ENCODE results near the gene B4GALT5.
"Not testable (repeated sequence)": the region's sequence is repeated elsewhere in the genome, so short reads cannot be mapped to it uniquely, and the experiment has no call there.

The B4GALT5 gene

GRCh38 chr20:49656304-49656703 lies 57.4 kb downstream of the B4GALT5 start:
- no peak for DNase-seq

- no peak for DNase-seq
Measured at GRCh38 chr20:49653925-49654434, 59.7 kb downstream of the B4GALT5 start.

GRCh38 chr20:49649672-49650071 lies 64.0 kb downstream of the B4GALT5 start:
- DNase-seq: no peak

GRCh38 chr20:49647550-49647949 lies 66.1 kb downstream of the B4GALT5 start:
- DNase-seq: no peak

- DNase-seq: no peak
Measured at GRCh38 chr20:49646528-49646927, 67.2 kb downstream of the B4GALT5 start.

- DNase-seq: no peak
Measured at GRCh38 chr20:49646126-49646525, 67.6 kb downstream of the B4GALT5 start.

- DNase-seq: no peak
Measured at GRCh38 chr20:49644980-49645565, 68.6 kb downstream of the B4GALT5 start.

- DNase-seq: no peak
Measured at GRCh38 chr20:49642816-49643215, 70.9 kb downstream of the B4GALT5 start.

GRCh38 chr20:49641683-49642656 lies 71.7 kb downstream of the B4GALT5 start:
- DNase-seq: no peak

- no peak for DNase-seq
Measured at GRCh38 chr20:49637046-49637637, 76.5 kb downstream of the B4GALT5 start.

GRCh38 chr20:49636447-49636846 lies 77.2 kb downstream of the B4GALT5 start:
- no peak for DNase-seq

- no peak for DNase-seq
Measured at GRCh38 chr20:49635866-49636265, 77.8 kb downstream of the B4GALT5 start.

GRCh38 chr20:49635166-49635565 lies 78.5 kb downstream of the B4GALT5 start:
- no peak for DNase-seq

GRCh38 chr20:49634116-49634515 lies 79.6 kb downstream of the B4GALT5 start:
- DNase-seq: no peak

- no peak for DNase-seq
Measured at GRCh38 chr20:49633643-49634042, 80.0 kb downstream of the B4GALT5 start.

GRCh38 chr20:49633023-49633422 lies 80.7 kb downstream of the B4GALT5 start:
- DNase-seq: no peak

GRCh38 chr20:49631856-49632418 lies 81.7 kb downstream of the B4GALT5 start:
- DNase-seq: no peak

- no peak for DNase-seq
Measured at GRCh38 chr20:49631061-49631716, 82.5 kb downstream of the B4GALT5 start.

GRCh38 chr20:49630396-49630951 lies 83.2 kb downstream of the B4GALT5 start:
- DNase-seq: no peak

GRCh38 chr20:49629606-49630005 lies 84.1 kb downstream of the B4GALT5 start:
- no peak for DNase-seq

GRCh38 chr20:49628280-49628679 lies 85.4 kb downstream of the B4GALT5 start:
- not testable (repeated sequence) for DNase-seq

- DNase-seq: no peak
Measured at GRCh38 chr20:49627329-49627761, 86.3 kb downstream of the B4GALT5 start.
